COLO829 (cell line): ENCODE results near the gene TAF1D.
"Not testable (repeated sequence)": the region's sequence is repeated elsewhere in the genome, so short reads cannot be mapped to it uniquely, and the experiment has no call there.

Source experiments
- DNase-seq: peaks from one replicate; pipeline ENCODE4 v3.0.0; 2012; ENCODE audit warnings: low spot score

Gene TAF1D

DNA sequence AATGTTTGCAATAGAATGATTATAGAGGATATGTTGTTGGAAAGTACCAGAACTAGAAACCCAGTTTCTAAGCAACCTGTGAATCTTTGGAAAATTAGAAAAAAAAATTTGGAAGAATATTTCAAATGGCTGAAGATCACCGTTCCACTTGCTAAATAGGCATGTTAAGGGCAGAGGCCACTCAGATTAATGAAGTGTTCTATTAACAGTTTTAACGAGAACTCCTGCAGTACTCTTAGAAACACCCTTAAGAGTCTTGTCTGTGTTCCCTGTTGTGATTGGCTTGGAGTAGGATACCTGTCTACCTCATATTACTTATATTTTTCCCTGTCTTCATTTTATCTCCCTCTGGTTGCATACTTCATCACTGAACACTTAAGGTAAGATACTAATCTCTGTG, 4.8 kb upstream of the TAF1D start:
- DNase-seq: no peak

GRCh38 chr11:93745005-93745755, 3.9 kb upstream of the TAF1D start:
- DNase-seq: not testable (repeated sequence)

DNA sequence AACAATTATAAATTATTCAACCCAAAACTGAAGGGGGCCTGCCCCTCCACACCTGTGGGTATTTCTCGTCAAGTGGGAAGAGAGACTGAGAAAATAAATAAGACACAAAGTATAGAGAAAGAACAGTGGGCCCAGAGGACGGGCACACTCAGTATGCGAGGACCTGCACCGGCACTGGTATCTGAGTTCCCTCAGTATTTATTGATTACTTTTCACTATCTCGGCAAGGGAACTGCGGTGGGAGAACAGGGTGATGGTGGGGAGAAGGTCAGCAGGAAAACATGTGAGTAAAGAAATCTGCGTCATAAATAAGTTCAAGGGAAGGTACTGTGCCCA, 3.3 kb upstream of the TAF1D start:
- DNase-seq: no peak

DNA sequence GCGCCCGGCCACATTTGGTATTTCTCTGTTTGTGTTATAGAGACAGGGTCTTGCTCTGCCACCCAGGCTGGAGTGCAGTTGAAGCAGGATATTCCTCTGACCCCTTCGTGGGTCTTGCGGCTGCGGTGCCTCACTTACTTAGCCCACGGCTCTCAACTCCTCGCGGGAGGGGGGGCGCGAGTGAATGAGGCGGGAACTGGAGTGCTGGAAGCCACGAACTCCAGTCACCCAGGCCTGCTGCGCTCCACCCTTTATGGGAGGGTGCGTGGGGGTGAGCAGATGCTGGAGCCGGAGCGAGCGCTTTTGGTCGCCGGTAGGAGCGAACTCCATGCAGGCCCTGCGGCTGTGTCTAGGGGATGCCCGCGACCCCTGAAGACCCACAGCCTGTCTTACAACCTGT, 2.0 kb upstream of the TAF1D start:
- no peak for DNase-seq

DNA sequence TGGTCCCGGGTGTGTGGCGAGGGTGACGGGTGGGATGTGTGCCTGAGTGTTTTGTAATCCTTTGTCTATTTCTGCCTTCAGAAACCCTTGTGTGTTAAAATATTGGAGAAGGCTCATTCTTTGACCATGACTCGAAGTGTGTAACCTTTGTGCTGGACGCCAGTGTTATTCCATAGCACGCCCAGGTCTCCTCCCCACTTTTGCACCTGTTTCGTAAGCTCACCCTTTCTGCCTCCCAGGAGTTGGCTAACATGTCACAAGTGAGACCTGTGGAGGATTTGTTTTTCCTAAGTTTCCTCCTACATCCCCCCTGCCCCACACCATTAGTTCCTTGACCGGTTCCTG, 559 bp upstream of the TAF1D start:
- peak; percentile 37 for DNase-seq

DNA sequence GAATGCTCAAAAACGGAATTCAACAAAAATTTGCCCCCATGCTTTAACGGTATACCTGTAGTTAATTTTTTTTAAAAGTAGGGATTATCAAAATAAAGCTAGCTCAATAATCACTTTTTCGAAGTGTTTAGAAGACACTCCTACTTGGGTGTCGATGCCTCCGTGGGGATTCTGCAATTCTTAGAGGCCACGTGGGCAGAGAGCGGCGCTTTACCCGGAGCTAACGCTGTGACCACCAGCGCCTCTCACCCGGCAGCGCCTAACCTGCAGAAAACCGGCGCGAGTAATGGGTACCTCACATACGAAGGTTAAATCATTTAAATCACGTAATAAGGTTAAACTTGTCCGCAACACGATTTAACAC, 583 bp downstream of the TAF1D start:
- peak; percentile 40 for DNase-seq

DNA sequence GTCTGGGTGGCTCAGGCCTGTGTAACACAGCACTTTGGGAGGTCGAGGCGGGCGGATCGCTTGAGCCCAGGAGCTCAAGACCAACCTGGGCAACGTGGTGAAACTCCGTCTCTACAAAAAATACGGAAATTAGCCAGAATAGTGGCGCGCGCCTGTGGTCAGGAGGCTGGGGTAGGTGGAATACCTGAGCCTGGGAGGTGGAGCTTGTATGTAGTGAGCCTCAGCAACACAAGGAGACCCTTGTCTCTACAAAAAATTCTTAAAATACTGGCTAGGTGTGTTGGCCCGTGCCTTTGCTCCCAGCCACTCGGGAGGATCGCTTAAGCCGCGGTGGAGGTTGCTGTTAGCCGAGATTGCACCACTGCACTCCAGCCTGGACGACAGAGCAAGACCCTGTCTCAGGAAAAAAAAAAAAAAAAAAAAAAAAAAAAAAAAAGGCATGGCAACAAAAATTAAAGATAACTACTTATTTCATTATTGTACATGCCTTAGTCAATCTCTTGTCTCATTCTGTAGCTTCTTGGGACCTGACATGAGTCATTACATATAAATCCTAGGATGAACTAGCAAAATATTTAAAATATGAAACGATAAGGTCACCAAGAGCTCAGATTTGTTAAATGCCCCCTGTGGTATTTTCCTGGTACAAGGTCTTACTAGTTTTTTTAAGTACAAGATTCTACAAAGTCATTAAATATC, 1.1 kb downstream of the TAF1D start:
- no peak for DNase-seq

GRCh38 chr11:93738647-93739081, 2.6 kb downstream of the TAF1D start:
- DNase-seq: no peak

GRCh38 chr11:93737904-93738612, 3.2 kb downstream of the TAF1D start:
- no peak for DNase-seq

DNA sequence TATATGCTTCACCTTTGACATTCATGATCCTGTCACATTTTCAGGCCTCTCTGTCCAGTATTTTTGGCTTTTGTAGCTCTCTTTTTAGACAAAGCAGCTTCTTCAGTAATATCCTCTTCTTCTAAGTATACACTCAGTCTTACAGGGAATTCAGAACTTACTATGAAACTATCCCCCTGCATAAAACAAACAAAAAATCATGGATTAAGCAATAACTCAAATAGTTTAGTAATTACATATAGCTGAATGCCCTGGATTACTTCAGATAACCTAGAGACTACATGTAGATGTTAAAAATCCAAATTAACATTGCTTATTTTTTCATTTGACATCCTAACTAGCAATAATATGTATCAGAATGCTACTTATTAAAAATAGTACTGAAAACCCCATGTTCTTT, 5.2 kb downstream of the TAF1D start:
- no peak for DNase-seq

GRCh38 chr11:93735627-93736026, 5.7 kb downstream of the TAF1D start:
- DNase-seq: no peak

GRCh38 chr11:93734427-93735222, 6.7 kb downstream of the TAF1D start:
- no peak for DNase-seq

- DNase-seq: no peak
Measured at GRCh38 chr11:93733474-93733873, 7.8 kb downstream of the TAF1D start.

DNA sequence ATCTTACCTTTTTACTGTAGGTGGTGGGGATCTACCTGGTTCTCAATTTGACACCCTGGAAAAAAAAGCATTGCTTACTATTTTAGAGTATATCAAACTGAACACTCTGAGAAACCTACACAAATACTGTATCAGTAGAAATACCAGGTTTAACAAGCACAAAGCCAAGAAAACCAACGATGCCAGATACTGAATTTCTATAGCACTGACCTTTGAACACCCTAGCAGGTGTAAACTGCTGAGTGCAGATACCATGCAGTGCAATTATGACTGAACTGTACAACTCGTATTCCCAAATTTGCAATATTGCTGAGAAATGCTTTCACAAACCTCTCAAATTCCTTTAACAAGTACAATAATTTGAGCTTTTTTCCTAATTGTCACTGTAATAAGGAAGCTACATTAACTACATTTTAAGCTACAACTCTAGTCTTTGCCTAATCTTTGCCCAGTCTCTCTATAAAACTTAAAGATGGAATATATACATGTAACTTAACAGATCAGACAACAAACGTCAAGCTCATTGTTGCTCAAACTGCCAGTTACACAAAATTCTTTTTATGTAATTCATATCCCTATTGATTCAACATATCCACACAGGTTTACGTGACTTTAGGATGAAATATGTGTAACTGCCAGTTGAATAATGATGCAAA, 8.9 kb downstream of the TAF1D start:
- no peak for DNase-seq

GRCh38 chr11:93730108-93731107, 10.9 kb downstream of the TAF1D start:
- no peak for DNase-seq

DNA sequence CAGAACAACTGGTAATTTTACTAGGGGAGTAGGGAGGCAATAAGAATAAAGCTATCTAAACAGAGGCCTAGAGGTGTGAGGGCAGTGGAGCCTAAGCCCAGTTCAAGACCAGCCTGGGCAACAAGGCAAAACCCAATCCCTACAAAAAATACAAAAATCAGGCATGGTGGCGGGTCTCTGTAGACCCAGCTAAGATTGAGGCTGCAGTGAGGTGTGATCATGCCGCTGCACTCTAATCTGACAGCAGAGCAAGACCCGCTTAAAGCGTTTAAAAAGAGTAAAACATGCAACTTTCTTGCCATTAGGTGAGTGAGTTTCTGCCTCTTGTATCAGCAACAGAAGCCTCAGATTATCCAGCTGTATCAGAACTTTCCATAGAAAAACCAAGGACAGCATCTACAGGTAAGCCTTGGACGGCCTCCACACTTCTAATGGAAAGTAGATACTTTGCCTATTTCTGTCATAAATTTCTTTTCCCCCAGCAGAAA, 12.1 kb downstream of the TAF1D start:
- DNase-seq: no peak

GRCh38 chr11:93728792-93729128, 12.5 kb downstream of the TAF1D start:
- DNase-seq: no peak

- DNase-seq: no peak
Measured at GRCh38 chr11:93727985-93728791, 13.1 kb downstream of the TAF1D start.

- DNase-seq: no peak
Measured at GRCh38 chr11:93724089-93724488, 17.2 kb downstream of the TAF1D start.

DNA sequence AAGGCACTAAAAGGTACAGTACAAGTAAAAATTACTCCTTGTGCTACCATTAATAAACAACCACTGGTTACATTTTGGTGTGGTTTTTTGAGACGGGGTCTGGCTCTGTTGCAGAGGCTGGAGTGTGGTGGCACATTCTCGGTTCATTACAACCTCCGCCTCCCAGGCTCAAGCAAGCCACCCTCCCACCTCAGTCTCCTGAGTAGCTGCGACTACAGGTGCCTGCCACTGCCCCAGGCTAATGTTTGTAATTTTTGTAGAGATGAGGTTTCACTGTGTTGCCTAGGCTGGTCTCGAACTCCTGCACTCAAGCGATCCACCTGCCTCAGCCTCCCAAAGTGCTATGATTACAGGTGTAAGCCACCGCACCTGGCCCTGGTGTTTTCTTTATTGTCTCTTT, 20.8 kb downstream of the TAF1D start:
- no peak for DNase-seq
